NCI-H748 (cell line): ENCODE results near the gene EDN3.

Source experiments
- DNase-seq: peaks from one replicate; lab custom pipeline; 2025; ENCODE audit not compliant: unreplicated experiment; lab: John Stamatoyannopoulos, UW

Gene EDN3

GRCh38 chr20:59307270-59307669 lies 6.9 kb downstream of the EDN3 start:
- DNase-seq = no peak

DNA sequence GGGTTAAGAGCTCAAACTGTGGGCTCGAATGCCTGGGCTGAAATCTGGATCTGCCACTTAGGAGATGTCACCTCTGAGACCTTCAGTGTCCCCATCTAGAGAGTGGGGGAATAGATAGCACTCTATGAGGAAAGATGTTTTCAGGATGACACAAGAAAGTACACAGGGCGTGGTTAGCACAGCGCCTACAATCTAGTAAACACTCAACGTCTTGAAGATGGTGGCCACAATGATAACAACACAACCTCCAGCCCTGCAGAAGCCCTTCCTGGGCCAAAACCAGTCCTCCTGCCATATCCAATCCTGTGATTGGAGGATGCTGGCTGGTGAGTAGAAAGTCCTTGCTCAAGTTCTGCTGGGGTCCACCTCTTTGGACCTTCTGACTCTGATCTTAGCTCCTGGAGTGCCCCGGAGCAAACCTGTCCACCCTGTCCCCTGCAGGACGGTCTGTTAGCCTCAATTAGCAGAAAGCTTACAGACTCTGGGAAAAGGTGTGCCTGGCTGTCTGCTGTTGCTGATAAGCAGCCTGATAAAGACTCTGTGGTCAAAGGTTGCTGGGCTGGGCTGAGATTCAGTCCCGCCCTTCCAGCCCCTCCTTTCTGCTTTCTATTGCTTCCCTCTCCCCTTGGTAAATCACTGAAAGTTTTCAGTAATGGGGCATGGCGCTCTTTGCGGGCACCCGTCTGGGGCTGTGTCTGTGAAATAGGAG lies 8.2 kb downstream of the EDN3 start:
- no peak for DNase-seq

- no peak for DNase-seq
Measured at GRCh38 chr20:59309218-59309617, 8.8 kb downstream of the EDN3 start.

DNA sequence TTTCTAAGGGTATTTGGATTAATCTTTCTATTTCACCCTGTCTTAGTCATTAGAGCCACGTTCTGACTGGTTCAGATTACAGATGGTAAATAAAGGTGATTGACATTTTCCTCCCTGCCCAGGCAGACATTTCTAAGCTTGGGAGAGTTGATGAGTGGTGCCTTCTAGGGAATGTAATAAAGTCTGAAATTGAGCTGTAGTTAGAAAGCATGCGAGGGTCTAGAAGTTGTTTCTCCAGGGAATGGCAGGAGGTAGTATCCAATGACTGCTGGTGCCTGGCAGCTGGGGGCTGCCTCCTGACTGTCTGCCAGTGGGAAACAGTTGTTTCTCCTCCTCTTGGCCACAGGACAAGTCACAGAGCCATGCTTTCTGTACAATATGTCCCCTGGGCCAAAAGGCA lies 14.6 kb downstream of the EDN3 start:
- DNase-seq = no peak

GRCh38 chr20:59316911-59317731 lies 16.7 kb downstream of the EDN3 start:
- DNase-seq = no peak

DNA sequence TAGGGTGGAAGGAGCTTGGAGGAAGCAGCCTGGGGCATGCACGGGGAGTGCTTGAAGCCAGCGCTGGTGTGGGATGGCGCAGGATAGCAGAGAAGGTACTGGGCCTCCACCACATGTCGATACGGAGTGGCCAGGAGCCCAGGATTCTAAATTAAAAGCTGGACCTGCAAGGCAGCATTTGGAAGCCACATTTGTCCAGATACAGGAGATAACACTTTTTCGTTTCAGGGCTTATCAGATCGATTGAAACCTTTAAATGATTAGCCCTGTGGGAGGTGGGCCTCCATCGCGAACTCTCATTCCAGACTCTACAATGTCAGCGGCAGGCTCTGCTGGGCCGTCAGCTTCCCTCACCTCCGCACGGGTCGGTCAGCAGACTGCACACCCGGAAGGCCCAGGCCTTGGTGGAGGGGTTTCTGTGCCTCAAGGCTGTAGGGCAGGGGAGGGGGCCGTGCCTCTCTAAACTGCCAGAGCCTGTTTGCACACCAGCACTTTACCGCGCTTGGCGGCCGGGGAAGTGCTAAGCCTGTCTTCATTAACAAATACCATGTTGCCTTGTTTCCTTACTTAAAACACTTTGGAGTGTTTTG lies 17.9 kb downstream of the EDN3 start:
- peak; percentile 41 for DNase-seq

- DNase-seq = no peak
Measured at GRCh38 chr20:59318803-59319202, 18.4 kb downstream of the EDN3 start.

GRCh38 chr20:59320426-59320825 lies 20.0 kb downstream of the EDN3 start:
- no peak for DNase-seq

GRCh38 chr20:59320854-59321647 lies 20.6 kb downstream of the EDN3 start:
- DNase-seq = no peak

GRCh38 chr20:59322081-59322480 lies 21.7 kb downstream of the EDN3 start:
- no peak for DNase-seq

GRCh38 chr20:59322585-59323454 lies 22.4 kb downstream of the EDN3 start:
- no peak for DNase-seq

DNA sequence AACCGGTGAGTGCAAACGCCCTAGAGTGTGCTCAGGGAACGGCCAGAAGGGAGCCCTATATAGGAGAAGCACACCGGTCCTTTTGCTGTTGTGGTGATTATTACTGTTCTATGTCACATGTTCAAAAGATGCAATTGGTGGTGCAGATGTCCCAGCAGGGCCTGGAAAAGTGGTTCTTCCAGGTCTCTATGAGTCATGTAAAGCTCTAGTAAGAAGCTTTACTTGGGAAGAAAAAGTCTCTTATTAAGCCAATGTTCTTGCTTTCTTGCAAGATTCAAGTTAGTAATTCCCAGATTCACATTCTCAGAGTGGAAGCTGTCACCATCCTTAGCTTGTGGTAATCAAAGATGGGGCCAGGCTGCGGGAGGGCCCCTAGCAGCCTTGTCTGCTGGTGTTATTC lies 23.3 kb downstream of the EDN3 start:
- no peak for DNase-seq

- DNase-seq = no peak
Measured at GRCh38 chr20:59324521-59325141, 24.2 kb downstream of the EDN3 start.

DNA sequence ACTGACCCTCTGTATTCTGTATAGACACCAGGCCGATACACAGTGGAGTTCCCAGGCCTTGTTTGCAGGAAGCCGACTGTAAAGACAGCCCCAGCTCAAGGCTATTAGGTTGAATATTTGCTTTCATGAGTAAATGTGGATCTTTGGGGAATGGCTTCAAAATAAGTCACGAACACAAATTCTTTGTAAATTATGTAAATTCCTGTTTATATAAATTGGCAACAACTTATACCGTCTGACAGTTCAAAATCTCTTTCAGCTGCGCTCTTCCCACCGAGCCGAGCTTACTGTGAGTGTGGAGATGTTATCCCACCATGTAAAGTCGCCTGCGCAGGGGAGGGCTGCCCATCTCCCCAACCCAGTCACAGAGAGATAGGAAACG lies 24.7 kb downstream of the EDN3 start:
- no peak for DNase-seq

GRCh38 chr20:59326188-59326587 lies 25.8 kb downstream of the EDN3 start:
- DNase-seq = no peak

DNA sequence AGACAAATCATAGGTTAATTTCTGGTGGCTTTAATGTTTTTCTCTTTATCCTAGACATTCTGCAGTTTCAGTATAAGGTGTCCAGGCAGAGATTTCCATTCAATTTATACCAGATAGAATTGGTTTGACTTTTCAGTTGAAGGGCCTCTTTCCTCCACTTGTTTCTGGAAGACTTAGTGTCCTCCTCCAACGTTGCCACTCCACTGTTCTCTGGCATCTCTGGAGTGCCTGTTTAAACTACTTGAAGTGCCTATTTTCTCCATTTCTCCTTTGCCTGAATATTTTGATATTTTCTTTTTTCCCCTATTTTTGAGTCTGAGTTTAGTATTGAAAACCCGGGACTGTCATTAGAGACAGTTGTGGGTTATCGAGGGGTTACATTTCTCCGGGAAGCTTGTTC lies 27.7 kb downstream of the EDN3 start:
- DNase-seq = no peak

GRCh38 chr20:59331721-59332329 lies 31.4 kb downstream of the EDN3 start:
- DNase-seq = peak; percentile 10

DNA sequence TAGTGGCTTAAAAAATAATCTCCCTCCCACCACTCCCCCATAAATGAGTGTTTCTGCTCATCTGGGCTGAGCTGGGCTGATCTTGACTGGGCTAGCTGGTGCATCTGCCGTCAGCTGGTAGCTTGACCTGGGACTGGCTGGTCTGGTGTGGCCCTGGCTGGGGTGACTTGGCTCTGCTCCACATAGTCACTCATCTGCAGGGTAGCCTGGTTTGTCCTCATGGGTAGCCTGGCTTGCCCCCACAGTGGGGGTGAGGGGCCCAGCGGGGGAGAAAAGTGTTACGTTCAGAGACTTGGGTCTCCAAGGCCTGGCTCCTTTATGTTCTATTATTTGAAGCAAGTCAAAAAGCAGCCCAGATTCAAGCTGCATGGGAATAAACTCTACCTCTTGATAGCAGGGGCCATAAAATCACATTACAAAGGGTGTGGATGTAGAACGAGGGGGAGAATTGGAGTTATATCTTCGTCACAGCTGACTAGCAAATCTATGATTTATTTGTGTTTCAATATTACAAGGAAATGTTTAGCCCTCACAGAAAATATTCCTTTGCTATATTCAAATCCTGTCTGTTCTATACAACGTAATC lies 32.9 kb downstream of the EDN3 start:
- no peak for DNase-seq

GRCh38 chr20:59333951-59334350 lies 33.5 kb downstream of the EDN3 start:
- peak; percentile 83 for DNase-seq
